ENCODE results near the gene NKX2-3.

NKX2-3 gene

DNA sequence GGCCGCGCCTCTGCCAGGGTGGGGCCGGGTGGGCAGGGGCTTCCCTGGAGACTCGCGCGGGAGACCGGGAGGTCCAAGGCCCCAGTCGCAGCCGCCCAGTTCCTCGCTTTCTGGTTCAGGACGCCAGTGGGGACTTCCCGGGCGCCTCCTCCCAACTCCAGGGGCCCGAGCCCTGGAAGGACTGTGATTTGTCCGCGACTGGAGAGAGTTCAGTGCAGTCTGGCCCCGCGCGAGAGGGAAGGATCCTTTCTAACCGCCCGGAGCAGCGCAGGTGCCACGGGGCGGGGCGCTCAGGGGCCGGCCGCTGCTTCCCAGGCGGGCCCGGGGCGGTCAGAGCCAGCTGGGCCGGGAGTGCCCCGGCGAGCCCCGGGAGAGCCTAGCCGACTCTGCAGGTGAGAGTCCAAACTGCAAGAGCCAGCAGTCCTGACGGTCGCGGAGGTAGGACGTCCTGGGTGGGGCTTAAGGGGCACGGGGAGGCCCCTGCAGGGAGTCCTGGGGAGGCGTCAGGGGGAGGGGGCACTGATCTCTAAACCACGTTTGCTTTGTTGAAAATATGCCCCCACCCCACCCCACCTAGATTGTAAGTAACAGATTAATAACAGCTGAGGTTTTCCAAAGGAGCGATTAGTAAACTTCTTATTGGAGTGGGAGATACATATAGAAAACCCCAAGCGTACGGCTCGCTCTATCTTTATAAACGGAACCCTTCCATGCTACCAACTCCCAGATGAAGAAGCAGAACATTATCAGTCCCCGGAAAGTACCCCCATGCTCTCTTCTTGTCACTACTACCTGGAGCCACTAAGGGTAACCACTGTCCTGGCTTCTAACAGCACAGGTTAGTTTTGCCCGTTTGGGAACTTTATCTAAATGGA lies 8.2 kb downstream of the NKX2-3 start:
- no peak for DNase-seq (ENCODE audit: low read depth)
- TF ChIP-seq, protein P1, sequence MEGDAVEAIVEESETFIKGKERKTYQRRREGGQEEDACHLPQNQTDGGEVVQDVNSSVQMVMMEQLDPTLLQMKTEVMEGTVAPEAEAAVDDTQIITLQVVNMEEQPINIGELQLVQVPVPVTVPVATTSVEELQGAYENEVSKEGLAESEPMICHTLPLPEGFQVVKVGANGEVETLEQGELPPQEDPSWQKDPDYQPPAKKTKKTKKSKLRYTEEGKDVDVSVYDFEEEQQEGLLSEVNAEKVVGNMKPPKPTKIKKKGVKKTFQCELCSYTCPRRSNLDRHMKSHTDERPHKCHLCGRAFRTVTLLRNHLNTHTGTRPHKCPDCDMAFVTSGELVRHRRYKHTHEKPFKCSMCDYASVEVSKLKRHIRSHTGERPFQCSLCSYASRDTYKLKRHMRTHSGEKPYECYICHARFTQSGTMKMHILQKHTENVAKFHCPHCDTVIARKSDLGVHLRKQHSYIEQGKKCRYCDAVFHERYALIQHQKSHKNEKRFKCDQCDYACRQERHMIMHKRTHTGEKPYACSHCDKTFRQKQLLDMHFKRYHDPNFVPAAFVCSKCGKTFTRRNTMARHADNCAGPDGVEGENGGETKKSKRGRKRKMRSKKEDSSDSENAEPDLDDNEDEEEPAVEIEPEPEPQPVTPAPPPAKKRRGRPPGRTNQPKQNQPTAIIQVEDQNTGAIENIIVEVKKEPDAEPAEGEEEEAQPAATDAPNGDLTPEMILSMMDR (IDR thresholded peaks at IDR 0.05; ENCODE audit: low read length, missing control alignments): no peak
- no peak overlapping the region for H3K4me3 ChIP-seq (replicated peaks; ENCODE audit: low read depth, low read length)

DNA sequence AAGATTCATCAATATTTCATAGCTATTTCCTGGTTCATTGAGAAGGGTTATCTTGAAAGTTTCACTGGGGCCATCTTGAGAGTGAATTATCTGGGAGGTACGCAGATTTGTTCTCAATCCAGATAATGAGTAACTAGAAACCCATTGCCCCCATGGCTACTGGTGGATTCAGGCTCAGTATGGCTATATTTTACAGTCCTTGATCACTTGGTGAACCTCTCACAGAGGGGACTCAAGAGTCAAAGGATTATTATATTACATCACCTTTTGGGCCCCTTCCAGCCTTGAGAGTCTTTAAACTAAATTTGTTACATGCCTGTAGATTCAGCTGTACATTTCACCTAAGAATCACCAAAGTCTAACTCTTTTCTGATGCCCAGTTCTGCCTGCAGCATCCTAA lies 11.6 kb downstream of the NKX2-3 start:
- H3K4me3 ChIP-seq (replicated peaks; ENCODE audit: low read depth, low read length): no peak overlapping the region
- TF ChIP-seq, protein P1 (IDR thresholded peaks at IDR 0.05; ENCODE audit: low read length, missing control alignments): no peak
- no peak for DNase-seq (ENCODE audit: low read depth)

DNA sequence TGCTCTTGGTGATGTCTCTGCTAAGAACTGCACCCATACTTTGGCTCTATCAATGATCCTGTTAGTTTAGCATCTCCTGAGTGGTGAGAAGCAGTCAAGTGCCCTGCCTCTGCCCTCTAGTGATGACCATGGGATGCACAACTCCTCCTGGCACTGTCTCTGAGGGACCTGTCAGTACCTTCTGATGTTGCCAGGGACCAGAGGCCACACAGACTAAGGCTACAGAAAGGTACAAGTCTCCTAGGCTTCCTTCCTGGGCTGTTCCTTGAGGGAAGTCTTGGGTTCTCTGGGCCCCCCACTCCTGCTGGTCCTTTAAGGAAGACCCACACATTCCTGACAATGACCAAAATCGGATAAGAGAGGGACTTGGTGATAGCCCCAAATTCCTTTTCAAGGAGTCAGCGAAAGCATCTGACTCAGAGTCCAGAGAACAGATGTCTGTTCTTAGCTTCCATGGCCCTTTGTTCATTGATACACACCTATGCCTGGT lies 15.3 kb downstream of the NKX2-3 start:
- no peak for DNase-seq (ENCODE audit: low read depth)
- H3K4me3 ChIP-seq (replicated peaks; ENCODE audit: low read depth, low read length): no peak overlapping the region
- TF ChIP-seq, protein P1 (IDR thresholded peaks at IDR 0.05; ENCODE audit: low read length, missing control alignments): peak; percentile 32

DNA sequence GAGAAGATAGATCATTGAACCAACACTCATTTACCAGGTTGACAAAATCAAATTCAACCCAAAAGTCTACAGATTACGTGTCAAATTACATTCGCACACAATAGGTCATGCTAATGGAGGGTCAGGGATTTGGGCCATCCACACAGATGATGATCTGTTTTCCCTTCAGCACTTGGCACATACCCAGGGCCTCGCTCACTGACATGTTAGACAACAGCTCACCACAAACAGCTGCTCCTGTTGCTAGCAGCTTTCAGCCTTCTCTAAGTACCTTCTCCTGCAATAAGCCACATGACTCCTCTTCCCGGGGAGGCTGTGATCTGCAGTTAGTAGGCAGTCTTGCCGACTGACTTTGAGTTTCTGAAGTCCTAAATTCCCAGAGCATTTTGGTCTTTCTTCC lies 18.4 kb downstream of the NKX2-3 start:
- H3K4me3 ChIP-seq (replicated peaks; ENCODE audit: low read depth, low read length): no peak overlapping the region
- DNase-seq (ENCODE audit: low read depth): peak; percentile 24
- TF ChIP-seq, protein P1 (IDR thresholded peaks at IDR 0.05; ENCODE audit: low read length, missing control alignments): no peak

DNA sequence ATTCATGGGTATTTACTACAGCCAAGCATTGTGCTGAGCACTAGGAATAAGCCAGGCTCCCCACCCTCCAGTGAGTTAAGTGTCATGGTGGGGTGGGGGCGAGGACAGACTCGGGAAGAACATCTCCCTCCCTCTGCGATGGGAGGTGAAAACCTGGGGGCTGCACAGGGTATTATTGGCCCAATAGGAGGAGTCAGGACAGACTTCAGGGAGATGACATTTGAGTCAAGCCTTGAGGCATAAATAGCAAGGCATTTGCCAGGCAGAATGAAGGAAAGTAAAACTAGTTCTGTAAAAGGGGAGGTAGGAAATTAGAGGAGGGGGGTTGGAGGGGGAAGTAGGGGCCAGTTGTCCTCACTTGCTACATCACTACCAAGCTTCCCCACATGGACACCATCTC lies 18.9 kb downstream of the NKX2-3 start:
- no peak overlapping the region for H3K4me3 ChIP-seq (replicated peaks; ENCODE audit: low read depth, low read length)
- TF ChIP-seq, protein P1 (IDR thresholded peaks at IDR 0.05; ENCODE audit: low read length, missing control alignments): no peak
- DNase-seq (ENCODE audit: low read depth): no peak

DNA sequence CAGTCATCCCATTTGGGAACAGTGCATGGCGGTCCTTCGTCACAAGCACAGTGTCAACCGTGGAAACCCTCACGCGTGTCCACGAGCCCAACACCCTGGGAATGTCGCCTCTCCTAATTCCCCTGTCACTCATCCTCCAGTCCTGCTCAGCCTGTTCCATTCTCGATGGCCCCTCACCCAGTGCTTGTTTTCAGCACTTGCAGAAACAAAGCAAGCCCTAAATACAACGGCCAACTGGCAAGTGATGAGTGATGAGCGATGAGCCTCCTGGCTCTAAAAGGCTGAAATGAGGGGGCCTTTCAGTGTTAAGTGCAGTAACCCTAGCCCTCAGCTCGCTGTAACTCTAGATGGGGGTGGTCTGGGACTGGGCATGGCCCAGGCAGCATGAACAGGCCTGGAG lies 22.6 kb downstream of the NKX2-3 start:
- H3K4me3 ChIP-seq (replicated peaks; ENCODE audit: low read depth, low read length): no peak overlapping the region
- no peak for DNase-seq (ENCODE audit: low read depth)
- TF ChIP-seq, protein P1 (IDR thresholded peaks at IDR 0.05; ENCODE audit: low read length, missing control alignments): no peak

Data from fibroblast of pulmonary artery (primary cell).